SJSA1 (cell line): Measurements from ENCODE around the gene ADPGK. TPM values are rescaled to one million over a fixed set of nuclear protein-coding genes. Genes with fewer than 3 reads are reported as not detected.
"Not testable (repeated sequence)": the region's sequence is repeated elsewhere in the genome, so short reads cannot be mapped to it uniquely, and the experiment has no call there.

Experiments
- DNase-seq, 2 experiments: peaks; one replicate each; pipeline ENCODE4 v3.0.0-alpha.2; 2015 to 2020; ENCODE audit warnings: low spot score in 2 of 2, low read depth in 1 of 2
- H3K27ac ChIP-seq: fragments of 250-450 bp; sonication (Bioruptor Pico); 2 replicates; pipeline ENCODE4 v1.5.1; 2020; ENCODE audit warnings: mild to moderate bottlenecking, moderate library complexity
- H3K27me3 ChIP-seq: fragments of 250-450 bp; sonication (Bioruptor Pico); replicated peaks from 2 replicates; pipeline ENCODE4 v1.5.1; 2020; ENCODE audit warnings: mild to moderate bottlenecking, moderate library complexity
- H3K36me3 ChIP-seq: fragments of 250-450 bp; sonication (Bioruptor Pico); 2 replicates; pipeline ENCODE4 v1.5.1; 2020; ENCODE audit warnings: mild to moderate bottlenecking
- H3K4me1 ChIP-seq: fragments of 250-450 bp; sonication (Bioruptor Pico); replicated peaks from 2 replicates; pipeline ENCODE4 v1.6.1; 2021; ENCODE audit warnings: mild to moderate bottlenecking
- H3K4me3 ChIP-seq: fragments of 250-450 bp; sonication (Bioruptor Pico); 2 replicates; pipeline ENCODE4 v1.5.1; 2020; ENCODE audit warnings: mild to moderate bottlenecking
- H3K9me3 ChIP-seq: fragments of 250-450 bp; sonication (Bioruptor Pico); replicated peaks from 2 replicates; pipeline ENCODE4 v1.5.1; 2020; ENCODE audit warnings: mild to moderate bottlenecking
- total RNA-seq: library from RNA; depleted of rRNA; stranded (reverse); fragments of >200 nt; shearing (Covaris generic); gene quantifications from 2 replicates; pipeline ENCODE4 v1.2.3, GENCODE V29; 2014; rRNA removed

ADPGK gene
- total RNA-seq, 1 experiment from 2014 or later: 83.8 TPM

GRCh38 chr15:72725446-72725845 lies 58.1 kb downstream of the ADPGK start:
- H3K27me3 ChIP-seq: no peaks in the 10 kb centered on the region
- H3K9me3 ChIP-seq: no peaks in the 10 kb centered on the region
- DNase-seq: no peak
- H3K4me3 ChIP-seq: no peak overlapping the region
- H3K36me3 ChIP-seq: no peaks in the 10 kb centered on the region
- peaks cover 9% of the 10 kb centered on the region; the same call in 1 of the 2 replicates for H3K4me1 ChIP-seq
- H3K27ac ChIP-seq: no peak overlapping the region

- Histone ChIP-seq H3K4me3 (no peak overlapping the region), H3K27me3 (no peaks in the 10 kb centered on the region)
- DNase-seq: no peak
Observed at GRCh38 chr15:72724028-72724427, 59.5 kb downstream of the ADPGK start.

GRCh38 chr15:72722071-72722696 lies 61.4 kb downstream of the ADPGK start:
- Histone ChIP-seq H3K36me3 (no peaks in the 10 kb centered on the region; the same call in 1 of the 2 replicates), H3K27me3 (no peaks in the 10 kb centered on the region)

More at GRCh38 chr15:72724028-72724427, 59.5 kb downstream of the ADPGK start:
- Histone ChIP-seq H3K9me3 (no peaks in the 10 kb centered on the region), H3K27ac (no peak overlapping the region), H3K36me3 (no peaks in the 10 kb centered on the region), H3K4me1 (peaks cover 9% of the 10 kb centered on the region; the same call in 1 of the 2 replicates)

GRCh38 chr15:72708551-72709303 lies 74.8 kb downstream of the ADPGK start:
- H3K27ac ChIP-seq, H3K4me1 ChIP-seq, H3K36me3 ChIP-seq, H3K9me3 ChIP-seq, H3K27me3 ChIP-seq, H3K4me3 ChIP-seq, DNase-seq: not testable (repeated sequence)

More at GRCh38 chr15:72722071-72722696, 61.4 kb downstream of the ADPGK start:
- no peaks in the 10 kb centered on the region; the same call in 1 of the 2 replicates for H3K4me1 ChIP-seq
- H3K27ac ChIP-seq: no peak overlapping the region
- H3K9me3 ChIP-seq: no peaks in the 10 kb centered on the region
- H3K4me3 ChIP-seq: no peak overlapping the region
- peak; percentile 51 to 73 for DNase-seq

- no peaks in the 10 kb centered on the region for H3K36me3 ChIP-seq
- no peak overlapping the region for H3K4me3 ChIP-seq
- peaks cover 3% of the 10 kb centered on the region; the same call in 1 of the 2 replicates for H3K4me1 ChIP-seq
- no peak overlapping the region for H3K27ac ChIP-seq
- no peak for DNase-seq
- no peaks in the 10 kb centered on the region for H3K27me3 ChIP-seq
- H3K9me3 ChIP-seq: no peaks in the 10 kb centered on the region
Observed at GRCh38 chr15:72706266-72706665, 77.3 kb downstream of the ADPGK start.

Other genes starting within 250 kb of the ADPGK start
- gene GOLGA6B, start 129.1 kb downstream of the ADPGK start, total RNA-seq: not detected in 2 replicates
- not detected in 2 replicates for gene HIGD2B, start 97.6 kb downstream of the ADPGK start, total RNA-seq
- 14.4 and 18.5 TPM in 2 replicates for gene BBS4, start 97.6 kb downstream of the ADPGK start, total RNA-seq